HK-2 (cell line): ENCODE data around the gene NPAT.

Source experiments
- DNase-seq: peaks from one replicate; pipeline ENCODE4 v3.0.0-alpha.2; 2018; ENCODE audit not compliant: unreplicated experiment

NPAT gene

DNA sequence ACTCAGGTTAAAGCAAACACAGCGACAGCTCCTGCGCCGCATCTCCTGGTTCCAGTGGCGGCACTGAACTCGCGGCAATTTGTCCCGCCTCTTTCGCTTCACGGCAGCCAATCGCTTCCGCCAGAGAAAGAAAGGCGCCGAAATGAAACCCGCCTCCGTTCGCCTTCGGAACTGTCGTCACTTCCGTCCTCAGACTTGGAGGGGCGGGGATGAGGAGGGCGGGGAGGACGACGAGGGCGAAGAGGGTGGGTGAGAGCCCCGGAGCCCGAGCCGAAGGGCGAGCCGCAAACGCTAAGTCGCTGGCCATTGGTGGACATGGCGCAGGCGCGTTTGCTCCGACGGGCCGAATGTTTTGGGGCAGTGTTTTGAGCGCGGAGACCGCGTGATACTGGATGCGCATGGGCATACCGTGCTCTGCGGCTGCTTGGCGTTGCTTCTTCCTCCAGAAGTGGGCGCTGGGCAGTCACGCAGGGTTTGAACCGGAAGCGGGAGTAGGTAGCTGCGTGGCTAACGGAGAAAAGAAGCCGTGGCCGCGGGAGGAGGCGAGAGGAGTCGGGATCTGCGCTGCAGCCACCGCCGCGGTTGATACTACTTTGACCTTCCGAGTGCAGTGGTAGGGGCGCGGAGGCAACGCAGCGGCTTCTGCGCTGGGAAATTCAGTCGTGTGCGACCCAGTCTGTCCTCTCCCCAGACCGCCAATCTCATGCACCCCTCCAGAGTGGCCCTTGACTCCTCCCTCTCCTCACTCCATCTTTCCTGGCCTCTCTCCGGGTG, at the start of gene NPAT, which contains the start of gene ATM:
Gene NPAT (minus strand): TSS at position 65 of the 774 bp plus-strand sequence. CDS start 102 bp downstream, outside the sequence.
Gene ATM (plus strand): TSS at position 494 of the 774 bp plus-strand sequence. CDS start 4,558 bp downstream, outside the sequence.
- peak; percentile 97 for DNase-seq

DNA sequence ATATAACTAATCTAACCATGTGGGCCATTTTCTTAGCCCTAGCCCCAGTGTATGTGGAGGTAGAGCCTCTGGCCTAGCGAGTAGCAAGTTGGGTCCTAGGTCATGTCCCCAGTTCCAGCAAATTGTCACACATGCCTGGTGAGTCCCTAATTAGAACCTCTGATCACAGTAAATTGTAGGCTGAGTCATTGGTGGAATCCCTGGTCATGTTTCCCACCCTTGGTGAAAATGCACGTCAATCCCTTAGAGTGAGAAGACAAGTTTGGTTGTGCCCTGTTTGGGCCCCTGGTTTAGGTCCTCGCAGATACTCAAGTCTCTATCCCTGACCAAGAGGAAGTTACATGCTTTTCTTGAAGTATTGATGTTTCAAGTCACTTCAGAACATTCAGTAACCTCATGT, 47.1 kb upstream of the NPAT start:
- DNase-seq: no peak

DNA sequence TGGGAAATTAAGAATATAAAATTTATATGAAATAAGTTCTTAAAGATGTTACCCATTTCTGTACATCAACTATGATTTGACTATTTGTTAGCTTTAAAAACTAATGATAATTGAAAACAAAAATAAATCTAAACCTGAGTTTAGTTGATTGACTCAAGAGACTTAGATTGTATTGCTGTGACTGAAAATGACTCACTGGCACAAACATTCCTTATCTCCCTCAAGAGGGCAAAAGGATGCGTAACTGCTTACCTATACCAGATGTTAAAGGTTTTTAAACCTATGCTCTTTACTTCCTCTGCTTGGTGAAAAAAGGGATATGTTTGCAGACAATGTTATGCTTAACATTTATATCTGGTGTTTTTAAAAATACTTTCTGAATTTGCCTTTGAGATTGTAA, 30.7 kb upstream of the NPAT start:
- no peak for DNase-seq

DNA sequence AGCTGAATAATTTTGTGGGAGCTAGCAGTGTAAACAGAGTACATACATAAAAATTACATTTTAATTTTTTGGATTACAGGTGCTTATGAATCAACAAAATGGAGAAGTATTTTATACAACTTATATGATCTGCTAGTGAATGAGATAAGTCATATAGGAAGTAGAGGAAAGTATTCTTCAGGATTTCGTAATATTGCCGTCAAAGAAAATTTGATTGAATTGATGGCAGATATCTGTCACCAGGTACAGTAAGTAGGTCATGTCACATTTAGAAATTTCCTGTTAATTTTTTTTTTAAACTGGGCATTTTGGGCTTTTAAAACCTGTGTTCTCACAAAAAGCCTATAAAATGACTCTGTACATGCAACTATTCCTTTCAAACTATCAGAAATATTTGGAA, 24.4 kb upstream of the NPAT start:
- DNase-seq: no peak

DNA sequence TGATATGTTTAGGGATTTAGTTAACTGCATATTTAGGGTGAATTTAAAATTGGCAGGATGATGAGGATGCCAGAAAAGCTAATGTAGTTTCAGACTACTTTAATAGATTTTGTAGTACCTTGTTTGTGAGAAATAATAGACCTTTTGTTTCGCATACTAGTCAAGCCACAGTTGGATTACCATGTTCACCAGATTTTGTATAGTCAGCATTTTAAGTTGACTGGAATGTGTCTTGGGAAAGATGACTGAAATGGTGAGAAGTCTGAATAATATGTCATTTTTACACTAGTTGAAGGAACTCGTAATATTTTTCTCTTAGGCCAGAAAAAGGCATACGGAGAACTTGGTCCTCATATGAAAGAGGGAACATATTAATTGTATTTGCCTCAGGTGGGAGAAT, 23.9 kb upstream of the NPAT start:
- no peak for DNase-seq

DNA sequence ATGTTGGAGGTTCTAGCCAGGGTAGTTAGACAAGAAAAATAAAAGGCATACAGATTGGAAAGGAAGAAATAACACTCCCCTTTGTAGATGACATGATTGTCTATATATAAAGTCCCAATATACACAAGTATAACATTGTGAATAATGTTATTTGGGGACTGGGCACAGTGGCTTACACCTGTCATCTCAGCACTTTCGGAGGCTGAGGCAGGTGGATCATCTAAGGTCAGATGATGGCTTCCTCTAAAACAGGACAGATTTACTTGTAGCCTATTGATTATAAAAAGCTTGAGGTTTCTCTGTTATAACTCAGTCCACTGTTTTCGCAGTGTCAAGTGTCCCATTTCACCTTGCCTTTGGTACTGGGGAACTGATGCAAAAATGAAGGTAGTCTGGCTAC, 20.0 kb upstream of the NPAT start:
- DNase-seq: no peak

DNA sequence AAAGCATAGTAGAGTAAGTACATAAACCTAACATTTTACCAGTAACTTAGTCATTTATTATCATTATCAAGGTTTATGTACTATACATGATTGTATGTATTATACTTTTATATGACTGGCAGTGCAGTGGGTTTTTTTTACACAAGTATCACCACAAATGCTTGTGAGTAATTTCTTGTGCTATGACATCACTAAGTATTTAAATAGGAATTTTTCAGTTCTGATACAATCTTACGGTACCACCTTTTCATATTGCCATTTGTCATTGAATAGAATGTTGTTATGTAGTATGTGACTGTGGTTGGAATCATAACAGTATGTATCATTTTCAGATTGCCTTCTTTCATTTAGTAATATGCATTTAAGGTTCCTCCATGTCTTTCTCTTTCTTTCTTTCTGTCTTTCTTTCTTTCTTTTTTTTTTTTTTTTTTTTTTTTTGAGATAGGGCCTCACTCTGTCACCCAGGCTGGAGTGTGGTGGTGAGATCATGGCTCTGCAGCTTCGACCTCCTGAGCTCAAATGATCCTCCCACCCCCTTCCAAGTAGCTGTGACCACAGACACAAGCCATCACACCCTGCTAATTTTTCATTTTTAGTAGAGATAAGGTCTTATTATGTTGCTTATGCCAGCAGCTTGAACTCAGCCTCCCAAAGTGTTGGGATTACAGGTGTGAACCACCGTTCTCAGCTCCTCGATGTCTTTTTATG, 19.0 kb upstream of the NPAT start:
- no peak for DNase-seq

DNA sequence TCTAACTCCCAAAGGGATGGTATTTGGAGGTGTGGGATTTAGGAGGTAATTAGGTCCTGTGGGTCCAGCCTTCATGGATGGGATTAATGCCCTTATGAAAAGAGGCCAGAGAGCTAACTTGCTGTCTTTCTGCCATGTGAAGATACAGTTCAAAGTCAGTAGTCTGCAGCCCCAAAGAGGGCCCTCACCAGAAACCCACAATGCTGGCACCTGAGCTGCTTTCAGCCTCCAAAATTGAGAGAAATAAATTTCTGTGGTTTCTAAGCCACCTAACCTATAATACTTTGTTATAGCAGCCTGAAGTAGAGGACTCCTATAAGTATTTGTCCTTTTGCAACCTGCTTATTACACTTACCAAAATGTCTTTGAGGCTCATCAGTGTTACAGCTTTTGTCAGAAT, 16.6 kb upstream of the NPAT start:
- DNase-seq: no peak

DNA sequence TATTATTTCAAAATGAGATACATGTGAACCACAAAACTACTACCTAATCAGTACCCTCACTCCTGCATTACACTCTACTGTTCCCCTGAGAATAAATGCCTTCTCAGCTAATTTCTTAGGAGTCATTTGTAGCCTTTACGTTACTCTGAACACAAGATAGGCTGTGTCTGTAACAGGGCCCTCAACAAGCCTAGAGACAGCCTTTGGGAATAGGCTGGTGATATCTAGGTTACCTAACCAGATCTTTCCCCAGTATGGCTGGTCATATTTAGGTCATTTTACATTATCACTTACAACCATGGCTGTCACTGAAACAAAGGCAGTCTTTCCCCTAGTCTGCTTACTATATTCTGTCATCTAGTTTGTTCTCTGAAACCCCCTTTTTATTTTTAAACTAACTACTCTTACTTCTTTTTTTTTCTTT, 14.6 kb upstream of the NPAT start:
- DNase-seq: no peak

DNA sequence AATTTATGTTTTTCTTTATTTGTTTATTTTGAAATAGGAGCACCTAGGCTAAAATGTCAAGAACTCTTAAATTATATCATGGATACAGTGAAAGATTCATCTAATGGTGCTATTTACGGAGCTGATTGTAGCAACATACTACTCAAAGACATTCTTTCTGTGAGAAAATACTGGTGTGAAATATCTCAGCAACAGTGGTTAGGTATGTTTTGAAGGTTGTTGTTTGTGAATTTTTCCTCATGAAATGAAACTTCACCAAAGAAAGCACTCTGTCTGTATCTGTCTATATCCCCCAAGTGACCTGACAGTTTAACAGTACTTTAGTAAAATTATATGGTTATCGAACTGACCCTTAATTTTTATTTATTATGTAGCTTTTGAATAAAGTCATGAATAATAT, 13.2 kb upstream of the NPAT start:
- no peak for DNase-seq

DNA sequence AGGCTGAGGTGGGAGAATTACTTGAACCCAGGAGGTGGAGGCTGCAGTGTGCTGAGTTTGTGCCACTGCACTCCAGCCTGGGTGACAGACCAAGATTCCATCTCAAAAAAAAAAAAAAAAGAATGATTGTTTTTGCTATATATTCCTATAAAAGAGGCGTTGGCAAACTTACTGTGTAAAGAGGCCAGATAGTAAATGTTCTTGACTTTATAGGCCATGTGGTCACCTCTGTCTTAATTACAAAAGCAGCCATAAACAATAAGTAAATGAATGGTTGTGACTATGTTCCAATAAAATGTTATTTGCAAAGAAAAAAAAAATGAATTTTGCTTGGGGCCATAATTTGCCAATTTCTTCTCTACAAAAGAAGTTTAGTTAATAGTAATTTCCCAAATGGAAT, 12.8 kb upstream of the NPAT start:
- no peak for DNase-seq

DNA sequence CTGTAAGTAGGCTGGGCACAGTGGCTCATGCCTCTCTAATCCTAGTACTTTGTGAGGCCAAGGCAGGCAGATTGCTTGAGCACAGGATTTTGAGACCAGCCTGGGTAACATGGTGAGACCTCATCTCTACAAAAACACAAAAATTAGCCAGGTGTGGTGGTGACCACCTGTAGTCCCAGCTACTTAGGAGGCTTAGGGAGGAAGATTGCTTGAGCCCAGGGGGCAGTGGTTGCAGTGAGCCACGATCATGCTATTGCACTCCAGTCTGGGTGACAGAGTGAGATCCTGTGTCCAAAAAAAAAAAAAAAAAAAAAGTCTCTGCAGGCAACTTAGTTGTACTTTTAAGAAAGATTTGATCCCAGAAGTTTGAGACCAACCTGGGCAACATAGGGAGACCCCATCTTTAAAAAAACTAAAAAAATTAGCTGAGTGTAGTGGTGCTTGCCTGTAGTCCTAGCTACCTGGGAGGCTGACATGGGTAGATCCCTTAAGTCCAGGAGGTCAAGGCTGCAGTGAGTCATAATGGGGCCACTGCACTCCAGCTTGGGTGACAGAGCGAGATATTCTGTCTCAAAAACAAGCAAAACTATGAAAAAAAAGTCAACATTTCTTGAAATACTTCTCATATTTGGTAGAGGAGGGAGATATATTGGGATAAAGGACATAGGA, 11.0 kb upstream of the NPAT start:
- DNase-seq: no peak

DNA sequence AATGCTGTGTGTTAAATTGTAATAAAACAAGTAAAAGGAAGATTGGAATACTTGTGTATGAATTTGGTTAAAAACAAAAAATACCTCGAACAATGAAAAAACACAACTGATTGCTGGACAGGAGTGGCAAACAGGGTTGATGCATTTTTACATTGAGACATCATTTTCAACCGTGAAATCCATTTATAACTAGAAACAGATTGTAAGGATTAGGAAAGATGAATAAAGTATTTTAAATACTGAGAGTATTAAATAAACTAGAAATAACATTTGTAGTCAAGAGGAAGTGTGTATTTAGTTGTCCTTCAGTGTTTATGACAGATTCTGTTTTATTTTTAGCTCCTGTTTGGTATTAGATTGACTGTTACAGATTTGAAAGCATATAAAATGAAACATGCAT, 5.8 kb upstream of the NPAT start:
- no peak for DNase-seq

DNA sequence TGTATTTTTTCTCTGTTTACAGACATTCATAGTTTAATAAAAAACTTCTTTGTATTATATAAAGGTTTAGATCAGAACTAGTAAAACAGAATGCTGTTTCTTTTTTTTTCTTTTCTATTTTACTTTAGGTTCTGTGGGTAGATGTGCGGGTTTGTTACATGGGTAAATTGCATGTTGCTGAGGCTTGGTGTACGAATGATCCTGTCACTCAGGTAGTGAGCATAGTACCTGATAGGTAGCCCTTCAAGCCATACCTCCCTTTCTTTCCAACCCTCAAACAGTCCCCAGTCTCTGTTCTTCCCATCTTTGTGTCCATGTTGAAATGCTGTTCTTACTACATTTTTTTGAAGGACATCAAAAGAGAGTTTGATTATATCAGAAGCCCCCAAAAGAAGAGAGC, 3.6 kb upstream of the NPAT start:
- no peak for DNase-seq

DNA sequence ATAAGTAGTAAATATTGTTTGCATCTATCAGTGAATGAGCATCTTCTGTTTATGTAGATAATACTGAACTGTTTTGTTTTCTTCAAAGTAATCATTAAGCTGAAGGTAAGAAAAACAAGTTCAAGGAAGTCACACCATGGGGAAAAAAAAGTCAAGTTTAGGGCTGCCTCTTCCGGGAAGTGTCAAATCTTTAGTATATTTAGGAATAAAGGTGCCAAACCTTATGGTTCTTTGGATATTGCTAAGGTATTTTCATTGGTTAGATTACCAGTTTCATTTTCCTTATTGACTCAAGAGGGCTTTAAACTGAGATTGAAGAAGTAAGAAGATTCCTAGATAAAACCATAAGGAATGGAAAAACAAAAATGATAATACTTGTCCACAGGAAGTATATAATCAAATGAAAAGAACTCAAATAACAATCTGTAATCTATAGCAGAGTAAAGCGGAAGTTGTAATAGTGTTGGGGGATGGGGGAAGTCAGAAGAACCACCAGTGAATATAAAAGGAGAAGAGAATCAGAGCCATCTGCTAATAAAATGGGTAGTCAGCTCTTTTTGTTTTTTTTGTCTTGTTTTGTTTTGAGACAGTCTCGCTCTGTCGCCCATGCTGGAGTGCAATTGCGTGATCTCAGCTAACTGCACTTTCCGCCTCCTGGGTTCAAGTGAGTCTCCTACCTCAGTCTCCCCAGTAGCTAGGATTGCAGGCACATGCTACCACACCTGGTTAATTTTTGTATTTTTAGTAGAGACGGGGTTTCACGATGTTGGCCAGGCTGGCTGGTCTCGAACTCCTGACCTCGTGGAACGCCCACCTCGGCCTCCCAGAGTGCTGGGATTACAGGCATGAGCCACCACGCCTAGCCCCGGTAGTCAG, 2.7 kb upstream of the NPAT start:
- no peak for DNase-seq

DNA sequence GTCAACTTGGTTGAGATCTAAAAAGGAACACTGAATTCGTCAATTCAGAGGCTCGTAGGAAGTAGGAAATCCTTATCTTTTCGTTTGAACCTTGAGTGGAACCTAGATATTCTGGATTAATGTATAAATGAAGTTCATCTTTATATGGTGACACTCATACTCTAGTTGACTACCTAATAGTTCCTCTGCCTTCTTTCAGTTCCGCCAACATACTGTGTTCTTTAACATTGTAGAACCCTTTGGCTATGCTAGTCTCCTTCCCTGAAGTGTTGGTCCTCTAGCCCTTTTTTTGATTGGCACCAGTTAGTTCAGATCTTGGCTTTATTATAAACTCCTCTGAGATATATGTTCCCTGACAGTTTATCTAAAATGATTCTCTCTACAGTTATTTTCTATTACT, 1.9 kb upstream of the NPAT start:
- no peak for DNase-seq

DNA sequence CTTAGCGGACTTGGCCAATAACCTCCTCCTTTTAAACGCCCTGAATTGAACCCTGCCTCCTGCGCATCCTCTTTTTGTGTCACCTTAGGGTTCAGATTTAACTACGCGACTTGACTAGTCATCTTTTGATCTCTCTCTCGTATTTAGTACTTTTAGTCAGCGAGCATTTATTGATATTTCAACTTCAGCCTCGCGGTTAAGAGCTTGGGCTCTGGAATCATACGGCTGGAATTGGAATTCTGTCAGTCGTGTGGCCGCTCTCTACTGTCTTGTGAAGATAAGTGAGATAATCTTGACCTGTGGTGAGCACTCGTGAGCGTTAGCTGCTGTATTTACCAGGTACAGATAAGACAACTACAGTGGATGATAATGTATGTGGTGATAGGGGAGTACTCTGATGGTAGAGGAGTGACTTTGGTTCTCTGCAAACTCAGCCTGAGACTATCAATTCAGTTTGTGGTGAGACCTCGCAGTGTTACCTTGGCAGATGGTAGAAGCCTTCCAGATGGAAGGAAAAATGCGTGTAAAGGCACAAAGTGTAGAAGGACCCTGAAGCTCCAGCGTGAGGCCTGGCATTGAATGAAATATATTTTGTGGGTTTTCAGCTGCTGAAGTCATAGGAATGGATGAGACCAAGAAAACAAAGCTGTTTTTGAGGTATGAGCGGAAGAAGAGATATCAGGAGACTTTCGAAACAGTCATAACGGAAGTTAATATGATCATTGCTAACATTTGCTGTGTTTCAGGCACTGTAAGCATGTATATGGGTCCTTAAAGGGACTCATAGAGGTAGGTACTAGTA, 1.1 kb upstream of the NPAT start:
- no peak for DNase-seq

DNA sequence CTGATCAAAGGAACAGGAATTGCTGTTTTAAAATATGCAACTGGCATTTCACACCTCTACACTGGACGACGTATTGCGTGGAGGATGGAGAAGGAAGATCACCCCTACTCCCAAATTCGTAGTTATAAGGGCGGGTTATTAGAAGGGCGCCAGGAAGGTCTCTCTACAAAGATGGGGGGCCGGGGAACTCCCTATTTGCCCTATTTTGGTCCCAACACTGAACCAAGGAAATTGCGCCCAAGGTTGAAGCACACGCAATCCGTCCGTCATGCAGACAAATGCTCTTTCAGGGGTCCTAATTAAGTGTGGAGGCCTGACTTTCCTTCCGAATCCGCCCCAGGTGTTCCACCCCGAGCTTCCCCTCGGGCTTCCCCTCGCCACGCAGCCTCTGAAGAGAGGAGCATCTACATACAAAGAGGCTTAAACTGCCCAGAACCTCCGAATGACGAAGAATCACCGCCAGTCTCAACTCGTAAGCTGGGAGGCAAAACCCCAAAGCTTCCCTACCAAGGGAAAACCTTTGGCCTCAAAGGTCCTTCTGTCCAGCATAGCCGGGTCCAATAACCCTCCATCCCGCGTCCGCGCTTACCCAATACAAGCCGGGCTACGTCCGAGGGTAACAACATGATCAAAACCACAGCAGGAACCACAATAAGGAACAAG, 396 bp downstream of the NPAT start:
- no peak for DNase-seq

DNA sequence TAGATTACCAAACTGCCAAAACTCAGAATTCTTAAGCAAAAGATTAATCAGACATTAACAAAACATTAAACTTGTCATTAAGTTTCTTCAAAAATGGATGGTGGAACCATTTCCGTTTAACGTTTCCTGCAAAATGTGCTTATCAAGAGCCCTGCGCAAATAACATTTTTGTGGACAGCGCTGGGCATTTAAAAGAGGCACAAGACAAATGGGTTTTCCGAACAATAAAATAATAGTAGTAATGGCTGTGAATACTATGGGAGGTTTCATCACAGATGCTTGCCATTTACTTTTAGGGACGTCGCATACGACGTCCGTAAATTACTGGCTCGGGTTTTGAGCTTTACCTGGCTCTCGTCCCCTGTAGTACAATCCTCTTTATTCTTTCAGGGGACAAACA, 1.1 kb downstream of the NPAT start:
- DNase-seq: no peak

DNA sequence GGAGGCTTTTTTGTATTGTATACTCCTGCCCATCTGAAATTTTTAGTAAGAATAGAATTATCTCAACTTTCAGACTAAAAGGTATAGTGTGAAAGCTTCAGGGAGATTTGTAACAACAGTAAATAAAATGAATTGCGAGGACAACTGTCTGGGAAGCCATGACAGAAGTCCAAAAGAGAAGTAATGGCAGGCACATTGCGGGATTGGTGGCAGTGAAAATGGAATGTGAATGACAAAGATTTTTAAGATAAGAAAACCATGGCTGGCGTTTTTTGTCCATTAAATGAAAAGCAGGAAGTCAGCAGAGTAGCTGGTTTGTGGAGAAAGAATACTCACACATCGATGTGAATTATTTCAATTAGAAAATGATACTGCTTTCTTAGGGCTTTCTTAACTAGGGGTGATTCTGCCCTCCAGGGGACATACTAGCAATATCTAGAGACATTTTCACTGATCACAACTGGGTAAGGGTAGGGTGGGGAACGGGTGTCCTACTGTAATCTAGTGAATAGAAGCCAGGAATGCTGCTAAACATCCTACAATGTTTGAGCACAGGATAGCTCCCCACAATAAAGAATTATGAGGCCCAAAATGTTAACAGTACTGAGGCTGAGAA, 1.6 kb downstream of the NPAT start:
- no peak for DNase-seq
